Smooth muscle cell (in vitro differentiated cells): ENCODE data around the gene APOBEC3H. TPM values are rescaled to one million over a fixed set of nuclear protein-coding genes. Genes with fewer than 3 reads are reported as not detected.
"Not testable (repeated sequence)": the region's sequence is repeated elsewhere in the genome, so short reads cannot be mapped to it uniquely, and the experiment has no call there.

Experiments
- DNase-seq: peaks from one replicate; lab custom pipeline; 2025; ENCODE audit not compliant: unreplicated experiment; lab: John Stamatoyannopoulos, UW
- H2AFZ ChIP-seq: fragments of 200-600 bp; sonication (generic); 2 replicates; pipeline ENCODE4 v1.6.0; 2016; ENCODE audit warnings: antibody characterized with exemption, low read depth, mild to moderate bottlenecking
- H3F3A ChIP-seq: fragments of 200-600 bp; sonication (generic); 2 replicates; pipeline ENCODE4 v1.6.0; 2017; ENCODE audit warnings: antibody characterized with exemption, low read depth
- H3K27ac ChIP-seq: fragments of 200-600 bp; sonication (generic); 2 replicates; pipeline ENCODE4 v1.5.1; 2016; ENCODE audit warnings: low read depth, mild to moderate bottlenecking
- H3K27me3 ChIP-seq: fragments of 200-600 bp; sonication (generic); 2 replicates; pipeline ENCODE4 v1.6.1; 2016; ENCODE audit warnings: low read depth, mild to moderate bottlenecking
- H3K36me3 ChIP-seq: fragments of 200-600 bp; sonication (generic); 2 replicates; pipeline ENCODE4 v1.5.1; 2016; ENCODE audit warnings: low read depth
- H3K4me1 ChIP-seq: fragments of 200-600 bp; sonication (generic); 2 replicates; pipeline ENCODE4 v1.5.1; 2016; ENCODE audit warnings: low read depth
- H3K4me2 ChIP-seq: fragments of 200-600 bp; sonication (generic); 2 replicates; pipeline ENCODE4 v1.6.0; 2016; ENCODE audit warnings: mild to moderate bottlenecking
- H3K4me3 ChIP-seq: fragments of 200-600 bp; sonication (generic); 2 replicates; pipeline ENCODE4 v1.5.1; 2016; ENCODE audit warnings: mild to moderate bottlenecking
- H3K79me2 ChIP-seq: fragments of 200-600 bp; sonication (generic); 2 replicates; pipeline ENCODE4 v1.6.0; 2016; ENCODE audit warnings: low read depth, mild to moderate bottlenecking
- H3K9ac ChIP-seq: fragments of 200-600 bp; sonication (generic); 2 replicates; pipeline ENCODE4 v1.6.0; 2016; ENCODE audit warnings: low read depth
- H3K9me3 ChIP-seq: fragments of 200-600 bp; sonication (generic); replicated peaks from 2 replicates; pipeline ENCODE4 v1.5.1; 2016; ENCODE audit warnings: low read depth
- H4K20me1 ChIP-seq: fragments of 200-600 bp; sonication (generic); 2 replicates; pipeline ENCODE4 v1.6.0; 2016; ENCODE audit warnings: low read depth
- WGBS: methylation state at CpG from one replicate; pipeline ENCODE4 v1.1.7; 2016; ENCODE audit warnings: low lambda C conversion rate; 5-methylcytosine and 5-hydroxymethylcytosine counted together
- polyA plus RNA-seq: library from polyadenylated mRNA; unstranded; fragments of >200 nt; fragmentation: Nextera tagmentation; extraction: Ambion mirVana; gene quantifications from 2 replicates; pipeline ENCODE4 v1.2.1, GENCODE V29; 2016
- total RNA-seq: library from RNA; depleted of rRNA; stranded (reverse); fragments of >200 nt; gene quantifications from 2 replicates; pipeline ENCODE4 v1.2.3, GENCODE V29; 2014
- TF ChIP-seq, protein P1 (sequence below): fragments of 200-600 bp; sonication (generic); IDR thresholded peaks from 2 replicates; pipeline ENCODE4 v1.5.1; 2017; ENCODE audit warnings: borderline replicate concordance, mild to moderate bottlenecking, antibody characterized with exemption; ENCODE audit not compliant: insufficient read depth, poor library complexity, severe bottlenecking

APOBEC3H gene
- total and polyA plus RNA-seq, 2 experiments from 2014 or later, result 0.31 to 0.57 TPM

DNA sequence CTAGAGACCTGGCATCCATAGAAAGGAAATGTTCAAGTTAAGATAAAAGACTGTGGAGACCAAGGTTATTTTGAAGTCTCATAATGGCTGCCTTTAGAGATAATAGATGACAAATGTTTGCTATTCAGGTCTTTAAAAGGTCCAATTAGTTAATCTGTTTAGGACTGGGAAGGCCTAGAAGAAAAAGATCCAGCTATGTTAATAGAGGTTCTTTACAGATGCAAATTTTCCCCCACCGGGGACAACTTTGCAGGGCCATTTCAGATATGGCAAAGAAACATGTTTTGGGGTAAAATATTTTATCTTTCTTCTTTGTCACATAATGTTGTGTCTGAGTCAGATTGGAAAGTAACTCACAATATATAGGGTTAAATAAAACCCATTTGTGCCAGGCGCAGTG, 23.1 kb upstream of the APOBEC3H start:
- Histone ChIP-seq H4K20me1 (no peaks in the 10 kb centered on the region), H2AFZ (no peak overlapping the region), H3K79me2 (no peaks in the 10 kb centered on the region), H3K27me3 (no peaks in the 10 kb centered on the region), H3K36me3 (no peaks in the 10 kb centered on the region), H3F3A (no peaks in the 10 kb centered on the region), H3K4me3 (no peak overlapping the region), H3K9me3 (no peaks in the 10 kb centered on the region), H3K9ac (no peak overlapping the region), H3K4me1 (no peaks in the 10 kb centered on the region), H3K4me2 (no peak overlapping the region), H3K27ac (no peak overlapping the region)
- WGBS, result 50% methylated on average over 2 of the region's 2 CpGs
- TF ChIP-seq, protein P1, sequence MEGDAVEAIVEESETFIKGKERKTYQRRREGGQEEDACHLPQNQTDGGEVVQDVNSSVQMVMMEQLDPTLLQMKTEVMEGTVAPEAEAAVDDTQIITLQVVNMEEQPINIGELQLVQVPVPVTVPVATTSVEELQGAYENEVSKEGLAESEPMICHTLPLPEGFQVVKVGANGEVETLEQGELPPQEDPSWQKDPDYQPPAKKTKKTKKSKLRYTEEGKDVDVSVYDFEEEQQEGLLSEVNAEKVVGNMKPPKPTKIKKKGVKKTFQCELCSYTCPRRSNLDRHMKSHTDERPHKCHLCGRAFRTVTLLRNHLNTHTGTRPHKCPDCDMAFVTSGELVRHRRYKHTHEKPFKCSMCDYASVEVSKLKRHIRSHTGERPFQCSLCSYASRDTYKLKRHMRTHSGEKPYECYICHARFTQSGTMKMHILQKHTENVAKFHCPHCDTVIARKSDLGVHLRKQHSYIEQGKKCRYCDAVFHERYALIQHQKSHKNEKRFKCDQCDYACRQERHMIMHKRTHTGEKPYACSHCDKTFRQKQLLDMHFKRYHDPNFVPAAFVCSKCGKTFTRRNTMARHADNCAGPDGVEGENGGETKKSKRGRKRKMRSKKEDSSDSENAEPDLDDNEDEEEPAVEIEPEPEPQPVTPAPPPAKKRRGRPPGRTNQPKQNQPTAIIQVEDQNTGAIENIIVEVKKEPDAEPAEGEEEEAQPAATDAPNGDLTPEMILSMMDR, result no peak
- no peak for DNase-seq

DNA sequence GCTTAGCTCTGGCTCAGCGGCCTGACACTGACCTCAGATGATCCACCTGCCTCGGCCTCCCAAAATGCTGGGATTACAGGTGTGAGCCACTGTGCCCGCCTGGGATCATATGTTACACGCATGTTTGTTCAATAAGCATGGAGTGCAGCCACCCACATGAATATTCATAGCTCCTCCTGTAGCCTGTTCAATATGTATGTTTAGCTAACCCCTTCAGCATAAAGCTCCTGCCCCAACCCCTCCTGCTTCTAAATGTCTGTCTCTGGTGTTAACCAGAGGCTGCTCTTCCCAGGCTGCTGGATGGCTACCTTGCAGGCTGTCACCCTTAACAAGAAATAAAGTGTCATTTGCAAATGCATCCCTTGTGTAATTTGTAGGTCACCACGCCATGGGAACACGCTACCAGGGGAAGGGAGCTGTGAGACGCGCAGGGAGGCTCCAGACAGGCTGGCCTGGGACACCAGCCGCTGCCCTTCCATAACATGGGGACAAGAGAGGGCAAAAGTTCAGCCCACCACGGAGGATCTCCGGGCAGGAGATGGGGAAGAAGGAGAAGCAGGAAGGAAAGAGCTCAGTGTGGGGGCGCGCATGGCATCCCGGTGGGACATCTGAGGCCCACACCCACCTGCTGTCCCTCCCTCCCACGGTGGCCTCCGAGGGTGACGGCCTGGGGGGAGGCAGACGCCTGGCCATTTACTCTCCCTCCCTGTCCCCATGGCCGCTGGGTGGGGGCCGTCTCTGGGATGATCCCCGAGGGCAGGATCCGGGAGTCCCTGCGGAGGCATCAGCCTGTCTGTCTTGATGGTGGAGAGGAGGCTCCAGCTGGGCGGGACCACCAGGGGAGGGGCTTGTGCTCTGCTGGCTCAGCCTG, 20.7 kb upstream of the APOBEC3H start:
- not testable (repeated sequence) for H3K36me3 ChIP-seq, DNase-seq, H2AFZ ChIP-seq, H4K20me1 ChIP-seq, H3K4me3 ChIP-seq, H3K9ac ChIP-seq, H3F3A ChIP-seq, H3K27ac ChIP-seq, H3K27me3 ChIP-seq, H3K4me1 ChIP-seq, H3K9me3 ChIP-seq, H3K79me2 ChIP-seq
- peak overlapping the region; percentile 54 for H3K4me2 ChIP-seq
- WGBS, result 55% methylated on average over 15 of the region's 24 CpGs

DNA sequence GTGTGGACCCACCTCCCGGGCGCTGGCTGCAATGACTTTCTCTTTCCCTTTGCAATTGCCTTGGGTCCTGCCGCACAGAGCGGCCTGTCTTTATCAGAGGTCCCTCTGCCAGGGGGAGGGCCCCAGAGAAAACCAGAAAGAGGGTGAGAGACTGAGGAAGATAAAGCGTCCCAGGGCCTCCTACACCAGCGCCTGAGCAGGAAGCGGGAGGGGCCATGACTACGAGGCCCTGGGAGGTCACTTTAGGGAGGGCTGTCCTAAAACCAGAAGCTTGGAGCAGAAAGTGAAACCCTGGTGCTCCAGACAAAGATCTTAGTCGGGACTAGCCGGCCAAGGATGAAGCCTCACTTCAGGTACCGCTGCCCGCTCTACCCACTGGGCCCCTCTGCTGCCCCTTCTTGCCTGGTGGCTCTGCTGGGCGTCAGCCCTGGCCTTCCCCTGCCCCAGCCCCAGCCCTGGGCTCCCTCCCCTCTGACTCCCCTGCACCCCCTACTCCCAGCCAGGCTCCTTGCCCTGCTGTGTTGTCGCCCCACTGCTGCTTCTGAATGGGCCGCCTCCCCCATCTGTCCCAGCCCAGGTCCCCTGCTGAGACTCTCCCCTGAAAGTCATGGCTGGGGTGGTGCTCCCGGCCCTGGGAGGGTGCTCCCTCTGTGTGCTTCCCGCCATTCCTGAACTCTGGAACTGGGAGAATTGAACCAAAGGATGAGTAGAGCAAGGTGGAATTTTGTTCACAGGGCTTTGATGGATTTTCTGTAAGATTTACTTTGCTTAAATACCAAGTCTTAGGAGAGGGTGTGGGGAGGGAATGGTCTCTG, 19.8 kb upstream of the APOBEC3H start, which contains the start of gene APOBEC3G:
Gene APOBEC3G, plus strand, starts transcription at position 250 of the 815 bp plus-strand sequence. Its CDS starts 87 bp downstream, at position 337.
- peak within 1 kb of the TSS; percentile 72 for H2AFZ ChIP-seq
- not testable (repeated sequence) for H3K79me2 ChIP-seq, H3K27me3 ChIP-seq, H3K9me3 ChIP-seq, H4K20me1 ChIP-seq, H3K36me3 ChIP-seq, DNase-seq, H3K4me1 ChIP-seq, H3F3A ChIP-seq, H3K9ac ChIP-seq, H3K27ac ChIP-seq
- H3K4me2 ChIP-seq, result peak within 1 kb of the TSS; percentile 79
- H3K4me3 ChIP-seq, result peak within 1 kb of the TSS; percentile 44
- WGBS, result 39% methylated on average over 11 of the region's 17 CpGs

DNA sequence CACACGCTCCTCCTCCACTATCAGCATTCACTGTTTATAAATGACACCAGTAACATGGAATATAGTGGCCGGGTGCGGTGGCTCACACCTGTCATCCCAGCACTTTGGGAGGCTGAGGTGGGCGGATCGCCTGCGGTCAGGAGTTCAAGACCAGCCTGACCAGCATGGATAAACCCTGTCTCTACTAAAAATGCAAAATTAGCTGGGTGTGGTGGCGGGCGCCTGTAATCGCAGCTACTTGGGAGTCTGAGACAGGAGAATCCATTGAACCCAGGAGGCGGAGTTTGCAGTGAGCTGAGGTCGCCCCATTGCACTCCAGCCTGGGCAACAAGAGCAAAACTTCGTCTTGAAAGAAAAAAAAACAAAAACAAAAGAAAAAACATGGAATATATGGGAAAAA, 19.1 kb upstream of the APOBEC3H start:
- H3K4me3 ChIP-seq, result not testable (repeated sequence)

DNA sequence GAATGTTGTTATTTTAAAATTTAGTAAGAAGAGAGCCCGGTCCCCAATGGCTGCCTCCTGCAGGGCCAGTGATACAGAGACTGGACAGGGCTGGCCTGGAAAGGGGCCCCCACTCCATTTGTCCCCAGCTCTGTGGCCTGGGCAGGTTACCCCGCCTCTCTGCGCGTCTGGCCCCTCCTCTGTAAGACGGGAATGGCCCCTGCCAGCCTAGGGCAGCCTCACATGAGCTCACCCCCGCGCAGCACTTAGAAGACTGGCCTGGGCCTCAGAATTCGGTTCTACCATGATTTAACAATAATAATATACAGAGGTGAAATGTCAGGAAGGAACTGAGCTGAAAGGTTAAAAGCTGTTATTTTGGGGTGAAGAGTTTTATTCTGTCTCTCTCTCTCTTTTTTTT, 18.7 kb upstream of the APOBEC3H start:
- no peak overlapping the region for H3K4me2 ChIP-seq
- no peaks in the 10 kb centered on the region for H4K20me1 ChIP-seq
- H3K4me3 ChIP-seq, result no peak overlapping the region
- no peaks in the 10 kb centered on the region for H3K4me1 ChIP-seq
- H3F3A ChIP-seq, result no peaks in the 10 kb centered on the region
- 90% methylated on average over 8 of the region's 8 CpGs for WGBS
- no peaks in the 10 kb centered on the region for H3K9me3 ChIP-seq
- DNase-seq, result no peak
- no peak overlapping the region for H2AFZ ChIP-seq
- no peaks in the 10 kb centered on the region for H3K27me3 ChIP-seq
- H3K9ac ChIP-seq, result no peak overlapping the region
- H3K27ac ChIP-seq, result no peak overlapping the region
- no peaks in the 10 kb centered on the region for H3K79me2 ChIP-seq
- TF ChIP-seq, protein P1, result no peak
- H3K36me3 ChIP-seq, result no peaks in the 10 kb centered on the region

More for the DNA sequence above, 19.1 kb upstream of the APOBEC3H start:
- not testable (repeated sequence) for DNase-seq, H3K79me2 ChIP-seq, H3K4me1 ChIP-seq, H3K4me2 ChIP-seq, H3F3A ChIP-seq, H2AFZ ChIP-seq, H3K9me3 ChIP-seq, H3K27me3 ChIP-seq, H4K20me1 ChIP-seq, H3K9ac ChIP-seq, H3K27ac ChIP-seq, H3K36me3 ChIP-seq
- 97% methylated on average over 12 of the region's 12 CpGs for WGBS

DNA sequence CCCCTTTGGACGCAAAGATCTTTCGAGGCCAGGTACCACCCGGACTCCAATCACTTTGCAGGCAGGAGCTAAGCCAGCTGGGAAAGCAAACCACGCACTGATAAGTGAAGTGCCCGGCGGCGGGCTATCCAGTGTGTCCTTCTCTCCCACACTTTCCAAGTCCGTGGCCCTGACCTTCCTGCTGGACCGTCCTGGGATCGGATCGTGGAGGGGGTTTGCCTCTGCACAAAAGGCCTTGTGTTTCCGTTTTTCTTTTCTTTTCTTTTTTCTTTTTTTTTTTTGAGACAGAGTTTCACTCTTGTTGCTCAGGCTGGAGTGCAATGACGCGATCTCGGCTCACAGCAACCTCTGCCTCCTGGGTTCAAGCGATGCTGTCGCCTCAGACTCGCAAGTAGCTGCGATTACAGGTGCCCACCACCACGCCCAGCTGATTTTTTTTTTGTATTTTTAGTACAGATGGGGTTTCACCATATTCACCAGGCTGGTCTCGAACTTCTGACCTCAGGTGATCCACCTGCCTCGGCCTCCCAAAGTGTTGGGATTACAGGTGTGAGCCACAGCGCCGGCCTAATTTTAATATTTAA, 17.9 kb upstream of the APOBEC3H start:
- DNase-seq, H3K79me2 ChIP-seq, H3K27ac ChIP-seq, H3K4me1 ChIP-seq, H3K27me3 ChIP-seq, H3K4me3 ChIP-seq, H4K20me1 ChIP-seq, H3F3A ChIP-seq, H2AFZ ChIP-seq, H3K4me2 ChIP-seq, H3K9ac ChIP-seq, H3K36me3 ChIP-seq, H3K9me3 ChIP-seq: not testable (repeated sequence)
- WGBS, result 96% methylated on average over 24 of the region's 24 CpGs
